GM21717 (cell line): ENCODE measurements around the gene SNPH.
"Not testable (repeated sequence)": the region's sequence is repeated elsewhere in the genome, so short reads cannot be mapped to it uniquely, and the experiment has no call there.

Experiments
- ATAC-seq: cut with Tn5 transposase; IDR thresholded peaks from one replicate; pipeline ENCODE4 v1.9.1; 2021; ENCODE audit warnings: mild to moderate bottlenecking, moderate library complexity; ENCODE audit not compliant: unreplicated experiment

SNPH gene

GRCh38 chr20:1335961-1336698 is 70.0 kb downstream of the SNPH start:
- ATAC-seq = no peak

GRCh38 chr20:1336699-1337367 is 70.7 kb downstream of the SNPH start:
- no peak for ATAC-seq

- ATAC-seq = no peak
Observed at GRCh38 chr20:1337441-1337840, 71.3 kb downstream of the SNPH start.

GRCh38 chr20:1338096-1338495 is 72.0 kb downstream of the SNPH start:
- no peak for ATAC-seq

GRCh38 chr20:1338801-1339200 is 72.7 kb downstream of the SNPH start:
- no peak for ATAC-seq

GRCh38 chr20:1341561-1342265 is 75.6 kb downstream of the SNPH start:
- no peak for ATAC-seq

- ATAC-seq = not testable (repeated sequence)
Observed at GRCh38 chr20:1343446-1344124, 77.5 kb downstream of the SNPH start.

GRCh38 chr20:1345030-1345755 is 79.1 kb downstream of the SNPH start:
- ATAC-seq = no peak

- ATAC-seq = no peak
Observed at GRCh38 chr20:1345756-1346093, 79.6 kb downstream of the SNPH start.

- no peak for ATAC-seq
Observed at GRCh38 chr20:1346315-1346969, 80.3 kb downstream of the SNPH start.

GRCh38 chr20:1353956-1354355 is 87.9 kb downstream of the SNPH start:
- ATAC-seq = no peak

- no peak for ATAC-seq
Observed at GRCh38 chr20:1357921-1358671, 92.0 kb downstream of the SNPH start.
